ENCODE results near the gene KCNJ8.
"Not testable (repeated sequence)": the region's sequence is repeated elsewhere in the genome, so short reads cannot be mapped to it uniquely, and the experiment has no call there.

KCNJ8 gene

GRCh38 chr12:21797539-21797938, 23.0 kb upstream of the KCNJ8 start:
- Mint-ChIP-seq H3K4me1 (ENCODE audit: low read depth) (no peaks in the 10 kb centered on the region), H3K27ac (no peak overlapping the region), H3K9me3 (no peaks in the 10 kb centered on the region), H3K36me3 (ENCODE audit: low read depth) (no peaks in the 10 kb centered on the region), H3K27me3 (peaks cover 9% of the 10 kb centered on the region), H3K4me3 (no peak overlapping the region)

GRCh38 chr12:21795648-21796328, 21.3 kb upstream of the KCNJ8 start:
- no peaks in the 10 kb centered on the region for H3K4me1 Mint-ChIP-seq (ENCODE audit: low read depth)
- peaks cover 9% of the 10 kb centered on the region for H3K27me3 Mint-ChIP-seq
- H3K9me3 Mint-ChIP-seq, result no peaks in the 10 kb centered on the region

GRCh38 chr12:21794807-21795595, 20.5 kb upstream of the KCNJ8 start:
- not testable (repeated sequence) for H3K9me3 Mint-ChIP-seq; H3K27me3 Mint-ChIP-seq; H3K36me3 Mint-ChIP-seq (ENCODE audit: low read depth); H3K4me1 Mint-ChIP-seq (ENCODE audit: low read depth); H3K27ac Mint-ChIP-seq; H3K4me3 Mint-ChIP-seq

More at GRCh38 chr12:21795648-21796328, 21.3 kb upstream of the KCNJ8 start:
- no peak overlapping the region for H3K27ac Mint-ChIP-seq
- no peak overlapping the region for H3K4me3 Mint-ChIP-seq
- H3K36me3 Mint-ChIP-seq (ENCODE audit: low read depth), result no peaks in the 10 kb centered on the region

GRCh38 chr12:21789687-21790086, 15.2 kb upstream of the KCNJ8 start:
- not testable (repeated sequence) for H3K4me3 Mint-ChIP-seq; H3K36me3 Mint-ChIP-seq (ENCODE audit: low read depth); H3K27ac Mint-ChIP-seq; H3K9me3 Mint-ChIP-seq; H3K4me1 Mint-ChIP-seq (ENCODE audit: low read depth); H3K27me3 Mint-ChIP-seq

GRCh38 chr12:21788089-21788983, 13.8 kb upstream of the KCNJ8 start:
- Mint-ChIP-seq H3K4me3 (no peak overlapping the region), H3K36me3 (ENCODE audit: low read depth) (no peaks in the 10 kb centered on the region), H3K27me3 (peaks cover 3% of the 10 kb centered on the region), H3K27ac (no peak overlapping the region), H3K4me1 (ENCODE audit: low read depth) (no peaks in the 10 kb centered on the region), H3K9me3 (no peaks in the 10 kb centered on the region)

- Mint-ChIP-seq H3K27ac (no peak overlapping the region), H3K36me3 (ENCODE audit: low read depth) (no peaks in the 10 kb centered on the region), H3K9me3 (no peaks in the 10 kb centered on the region), H3K4me1 (ENCODE audit: low read depth) (no peaks in the 10 kb centered on the region), H3K27me3 (no peaks in the 10 kb centered on the region), H3K4me3 (no peak overlapping the region)
These were observed 11.6 kb upstream of the KCNJ8 start for GRCh38 chr12:21786041-21786531.

- H3K27ac Mint-ChIP-seq; H3K9me3 Mint-ChIP-seq; H3K4me3 Mint-ChIP-seq; H3K36me3 Mint-ChIP-seq (ENCODE audit: low read depth); H3K4me1 Mint-ChIP-seq (ENCODE audit: low read depth): not testable (repeated sequence)
- peaks cover 12% of the 10 kb centered on the region for H3K27me3 Mint-ChIP-seq
These were observed 8.2 kb upstream of the KCNJ8 start for GRCh38 chr12:21782723-21783122.

- Mint-ChIP-seq H3K4me1 (ENCODE audit: low read depth) (no peaks in the 10 kb centered on the region), H3K36me3 (ENCODE audit: low read depth) (no peaks in the 10 kb centered on the region), H3K27ac (no peak overlapping the region), H3K27me3 (peaks cover 26% of the 10 kb centered on the region), H3K9me3 (no peaks in the 10 kb centered on the region), H3K4me3 (no peak overlapping the region)
These were observed 6.3 kb upstream of the KCNJ8 start for GRCh38 chr12:21780786-21781185.

- H3K4me1 Mint-ChIP-seq (ENCODE audit: low read depth), result peaks cover 6% of the 10 kb centered on the region
- no peaks in the 10 kb centered on the region for H3K9me3 Mint-ChIP-seq
- H3K4me3 Mint-ChIP-seq, result no peak overlapping the region
- no peaks in the 10 kb centered on the region for H3K36me3 Mint-ChIP-seq (ENCODE audit: low read depth)
- H3K27me3 Mint-ChIP-seq, result peaks cover 57% of the 10 kb centered on the region
- no peak overlapping the region for H3K27ac Mint-ChIP-seq
These were observed 1.7 kb upstream of the KCNJ8 start for GRCh38 chr12:21776175-21776574.

GRCh38 chr12:21775133-21775820, 771 bp upstream of the KCNJ8 start:
- H3K4me1 Mint-ChIP-seq (ENCODE audit: low read depth), result peaks cover 6% of the 10 kb centered on the region
- H3K9me3 Mint-ChIP-seq, result no peaks in the 10 kb centered on the region
- peak overlapping the region; percentile 36 for H3K4me3 Mint-ChIP-seq
- H3K27ac Mint-ChIP-seq, result no peak overlapping the region
- peaks cover 58% of the 10 kb centered on the region for H3K27me3 Mint-ChIP-seq
- H3K36me3 Mint-ChIP-seq (ENCODE audit: low read depth), result no peaks in the 10 kb centered on the region

GRCh38 chr12:21773806-21774205, 700 bp downstream of the KCNJ8 start:
- H3K9me3 Mint-ChIP-seq, result no peaks in the 10 kb centered on the region
- H3K4me1 Mint-ChIP-seq (ENCODE audit: low read depth), result peaks cover 6% of the 10 kb centered on the region
- no peak overlapping the region for H3K27ac Mint-ChIP-seq
- peaks cover 55% of the 10 kb centered on the region for H3K27me3 Mint-ChIP-seq
- H3K4me3 Mint-ChIP-seq, result no peak overlapping the region
- no peaks in the 10 kb centered on the region for H3K36me3 Mint-ChIP-seq (ENCODE audit: low read depth)

- peaks cover 52% of the 10 kb centered on the region for H3K27me3 Mint-ChIP-seq
- no peak overlapping the region for H3K27ac Mint-ChIP-seq
These were observed 1.2 kb downstream of the KCNJ8 start for GRCh38 chr12:21773263-21773741.

GRCh38 chr12:21771311-21771710, 3.2 kb downstream of the KCNJ8 start:
- Mint-ChIP-seq H3K27me3 (peaks cover 37% of the 10 kb centered on the region), H3K9me3 (no peaks in the 10 kb centered on the region), H3K36me3 (ENCODE audit: low read depth) (no peaks in the 10 kb centered on the region), H3K4me3 (no peak overlapping the region), H3K27ac (no peak overlapping the region), H3K4me1 (ENCODE audit: low read depth) (peaks cover 6% of the 10 kb centered on the region)

More at GRCh38 chr12:21773263-21773741, 1.2 kb downstream of the KCNJ8 start:
- H3K4me3 Mint-ChIP-seq, result no peak overlapping the region
- H3K9me3 Mint-ChIP-seq, result no peaks in the 10 kb centered on the region
- H3K4me1 Mint-ChIP-seq (ENCODE audit: low read depth), result peaks cover 6% of the 10 kb centered on the region
- no peaks in the 10 kb centered on the region for H3K36me3 Mint-ChIP-seq (ENCODE audit: low read depth)

- H3K36me3 Mint-ChIP-seq (ENCODE audit: low read depth), result no peaks in the 10 kb centered on the region
- no peaks in the 10 kb centered on the region for H3K9me3 Mint-ChIP-seq
- H3K4me1 Mint-ChIP-seq (ENCODE audit: low read depth), result peaks cover 6% of the 10 kb centered on the region
- H3K27me3 Mint-ChIP-seq, result peaks cover 23% of the 10 kb centered on the region
- H3K27ac Mint-ChIP-seq, result no peak overlapping the region
- H3K4me3 Mint-ChIP-seq, result no peak overlapping the region
These were observed 5.2 kb downstream of the KCNJ8 start for GRCh38 chr12:21769307-21769706.
